Hepatocyte (in vitro differentiated cells): ENCODE results near the gene HS3ST4. TPM values are rescaled to one million over a fixed set of nuclear protein-coding genes. Genes with fewer than 3 reads are reported as not detected.

ENCODE experiments used
- DNase-seq: peaks from one replicate; pipeline ENCODE4 v3.0.0-alpha.2; 2016; ENCODE audit warnings: low spot score
- H2AFZ ChIP-seq: fragments of 200-600 bp; sonication (generic); 2 replicates; pipeline ENCODE4 v1.6.0; 2016; ENCODE audit warnings: antibody characterized with exemption, mild to moderate bottlenecking
- H3K27ac ChIP-seq: fragments of 200-600 bp; sonication (generic); 2 replicates; pipeline ENCODE4 v1.5.1; 2016; ENCODE audit warnings: mild to moderate bottlenecking
- H3K27me3 ChIP-seq: fragments of 200-600 bp; sonication (generic); 2 replicates; pipeline ENCODE4 v1.6.1; 2016
- H3K36me3 ChIP-seq: fragments of 200-600 bp; sonication (generic); replicated peaks from 2 replicates; pipeline ENCODE4 v1.5.1; 2016; ENCODE audit warnings: low read depth; ENCODE audit not compliant: insufficient read depth
- H3K4me1 ChIP-seq: fragments of 200-600 bp; sonication (generic); 2 replicates; pipeline ENCODE4 v1.5.1; 2016; ENCODE audit warnings: mild to moderate bottlenecking, moderate library complexity; ENCODE audit not compliant: insufficient read depth
- H3K4me2 ChIP-seq: fragments of 200-600 bp; sonication (generic); 2 replicates; pipeline ENCODE4 v1.6.0; 2016
- H3K4me3 ChIP-seq: fragments of 200-600 bp; sonication (generic); 2 replicates; pipeline ENCODE4 v1.5.1; 2016; ENCODE audit warnings: mild to moderate bottlenecking
- H3K79me2 ChIP-seq: fragments of 200-600 bp; sonication (generic); 2 replicates; pipeline ENCODE4 v1.6.0; 2017; ENCODE audit warnings: mild to moderate bottlenecking
- H3K9me2 ChIP-seq: fragments of 200-600 bp; sonication (generic); replicated peaks from 2 replicates; pipeline ENCODE4 v1.6.0; 2017; ENCODE audit warnings: mild to moderate bottlenecking; ENCODE audit not compliant: insufficient read depth
- H3K9me3 ChIP-seq: fragments of 200-600 bp; sonication (generic); 2 replicates; pipeline ENCODE4 v1.5.1; 2016; ENCODE audit warnings: low read depth, mild to moderate bottlenecking
- H4K20me1 ChIP-seq: fragments of 200-600 bp; sonication (generic); 2 replicates; pipeline ENCODE4 v1.6.0; 2016; ENCODE audit warnings: mild to moderate bottlenecking; ENCODE audit not compliant: insufficient read depth, poor library complexity, severe bottlenecking
- CTCF ChIP-seq: fragments of 200-600 bp; sonication (generic); IDR thresholded peaks from 2 replicates; pipeline ENCODE4 v1.5.1; 2016; ENCODE audit warnings: antibody characterized with exemption, mild to moderate bottlenecking; ENCODE audit not compliant: poor library complexity
- EZH2 ChIP-seq: fragments of 200-600 bp; sonication (generic); IDR thresholded peaks from 2 replicates; pipeline ENCODE4 v1.6.1; 2016; ENCODE audit warnings: antibody characterized with exemption, mild to moderate bottlenecking, borderline replicate concordance
- EZH2phosphoT487 ChIP-seq: fragments of 200-600 bp; sonication (generic); IDR thresholded peaks from one replicate; pipeline ENCODE4 v1.6.1; 2018; ENCODE audit warnings: antibody characterized with exemption, mild to moderate bottlenecking, low read depth, moderate library complexity; ENCODE audit not compliant: unreplicated experiment, severe bottlenecking
- WGBS: methylation state at CpG from one replicate; pipeline ENCODE4 v1.1.6; 2016; ENCODE audit warnings: low lambda C conversion rate; ENCODE audit errors: missing lambda C conversion rate; 5-methylcytosine and 5-hydroxymethylcytosine counted together
- polyA plus RNA-seq: library from polyadenylated mRNA; unstranded; fragments of >200 nt; fragmentation: Nextera tagmentation; extraction: Ambion mirVana; gene quantifications from 2 replicates; pipeline ENCODE4 v1.2.1, GENCODE V29; 2016
- total RNA-seq: library from RNA; depleted of rRNA; stranded (reverse); fragments of >200 nt; gene quantifications from 2 replicates; pipeline ENCODE4 v1.2.3, GENCODE V29; 2014

HS3ST4 gene
- total and polyA plus RNA-seq, 2 experiments from 2014 or later, result 2.0 to 3.1 TPM

GRCh38 chr16:26139091-26139490 is 447.3 kb downstream of the HS3ST4 start:
- H3K9me2 ChIP-seq, result no peaks in the 10 kb centered on the region
- H3K36me3 ChIP-seq, result no peaks in the 10 kb centered on the region
- H3K27ac ChIP-seq, result no peak overlapping the region
- no peak for DNase-seq
- H3K4me2 ChIP-seq, result no peak overlapping the region
- no peaks in the 10 kb centered on the region for H3K4me1 ChIP-seq
- H3K79me2 ChIP-seq, result no peaks in the 10 kb centered on the region
- no peaks in the 10 kb centered on the region for H3K9me3 ChIP-seq
- H4K20me1 ChIP-seq, result no peaks in the 10 kb centered on the region
- TF ChIP-seq CTCF, result no peak
- TF ChIP-seq EZH2, result no peak
- no peak for TF ChIP-seq EZH2phosphoT487
- H2AFZ ChIP-seq, result no peak overlapping the region
- WGBS, result 92% methylated on average over 7 of the region's 7 CpGs
- H3K4me3 ChIP-seq, result no peak overlapping the region
- H3K27me3 ChIP-seq, result no peaks in the 10 kb centered on the region

- H3K4me1 ChIP-seq, result no peaks in the 10 kb centered on the region
- TF ChIP-seq EZH2 (no peak), EZH2phosphoT487 (no peak), CTCF (no peak)
- H3K9me3 ChIP-seq, result no peaks in the 10 kb centered on the region
Measured at GRCh38 chr16:26139884-26140283, 448.1 kb downstream of the HS3ST4 start.

GRCh38 chr16:26149364-26150190 is 457.8 kb downstream of the HS3ST4 start:
- 81% methylated on average over 5 of the region's 5 CpGs for WGBS
- DNase-seq, result no peak
- no peaks in the 10 kb centered on the region for H3K9me3 ChIP-seq
- no peaks in the 10 kb centered on the region for H3K9me2 ChIP-seq
- H3K27me3 ChIP-seq, result no peaks in the 10 kb centered on the region
- no peak overlapping the region for H3K4me3 ChIP-seq
- H3K27ac ChIP-seq, result no peak overlapping the region
- no peaks in the 10 kb centered on the region for H3K79me2 ChIP-seq
- H2AFZ ChIP-seq, result no peak overlapping the region
- no peaks in the 10 kb centered on the region for H4K20me1 ChIP-seq
- TF ChIP-seq EZH2, result no peak
- TF ChIP-seq EZH2phosphoT487, result no peak
- TF ChIP-seq CTCF, result no peak
- no peaks in the 10 kb centered on the region for H3K4me1 ChIP-seq
- H3K4me2 ChIP-seq, result no peak overlapping the region
- no peaks in the 10 kb centered on the region for H3K36me3 ChIP-seq

More at GRCh38 chr16:26139884-26140283, 448.1 kb downstream of the HS3ST4 start:
- Histone ChIP-seq H3K27ac (no peak overlapping the region), H3K9me2 (no peaks in the 10 kb centered on the region), H3K4me2 (no peak overlapping the region), H3K79me2 (no peaks in the 10 kb centered on the region), H2AFZ (no peak overlapping the region), H3K27me3 (no peaks in the 10 kb centered on the region), H4K20me1 (no peaks in the 10 kb centered on the region), H3K36me3 (no peaks in the 10 kb centered on the region), H3K4me3 (no peak overlapping the region)
- 91% methylated on average over 1 of the region's 1 CpG for WGBS
- DNase-seq, result no peak
